ENCODE results near the gene AMFR.
"Not testable (repeated sequence)": the region's sequence is repeated elsewhere in the genome, so short reads cannot be mapped to it uniquely, and the experiment has no call there.

AMFR gene

DNA sequence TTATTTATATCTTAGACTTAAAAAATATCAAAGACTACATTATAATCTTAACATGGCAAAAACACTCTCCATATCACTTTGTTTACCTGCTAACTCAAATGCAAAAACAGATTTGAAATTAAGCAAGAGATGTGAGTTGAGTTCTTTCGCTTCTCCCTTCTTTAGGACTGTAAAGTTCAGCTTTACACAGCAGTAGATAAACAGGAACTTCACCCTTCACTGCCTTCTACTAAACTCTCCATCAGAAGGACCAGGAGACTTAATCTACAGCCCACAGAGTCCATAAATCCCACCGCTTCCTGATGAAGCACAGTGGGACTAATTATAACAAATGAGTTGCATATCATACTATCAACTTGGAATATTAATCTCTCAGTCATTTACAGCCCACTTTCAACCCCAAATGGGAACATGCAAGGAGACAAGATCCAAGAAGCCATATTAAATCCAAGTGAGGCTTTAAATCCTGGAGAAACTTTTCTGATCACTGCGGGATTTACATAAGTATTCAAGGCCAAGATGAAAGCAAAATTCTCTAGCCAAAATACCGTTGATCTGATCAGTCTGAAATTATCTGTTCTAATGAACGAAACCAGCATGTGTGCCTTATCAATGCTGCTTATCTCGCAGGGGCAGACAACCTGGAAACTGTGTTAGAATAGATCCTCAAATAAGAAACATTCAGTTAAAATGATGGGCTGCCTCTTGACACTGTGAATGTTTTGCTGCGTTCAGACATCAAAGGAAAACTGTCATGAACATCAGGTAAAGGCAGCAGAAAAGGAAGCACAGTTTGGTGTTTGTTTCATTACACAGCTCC is 1.6 kb downstream of the AMFR start:
- no peak for DNase-seq

DNA sequence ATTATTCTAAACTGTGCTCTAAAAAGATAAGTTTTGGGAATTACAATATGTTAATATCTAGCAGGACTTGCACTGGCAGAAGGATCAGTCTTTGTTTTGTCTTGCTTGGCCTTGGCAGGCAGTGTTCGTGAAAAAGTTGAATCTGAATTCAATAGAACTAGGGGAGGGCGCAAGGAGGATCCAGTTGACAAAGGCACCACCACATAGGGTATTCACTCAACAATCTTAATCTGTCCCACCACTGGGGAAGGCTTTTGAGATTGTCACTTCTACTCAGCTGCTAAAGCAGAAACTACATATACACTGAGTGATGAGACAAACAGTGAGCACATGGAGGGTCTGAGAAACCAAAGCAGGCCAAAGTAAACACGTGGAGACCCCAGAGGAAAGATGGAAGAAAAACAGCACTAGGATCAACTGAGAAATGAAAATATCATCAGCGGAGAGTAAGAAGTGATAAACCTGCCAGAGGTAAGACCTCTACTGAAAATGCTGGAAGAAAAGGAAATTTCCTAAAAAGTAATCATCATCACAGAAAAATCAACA is 2.4 kb downstream of the AMFR start:
- DNase-seq = no peak

DNA sequence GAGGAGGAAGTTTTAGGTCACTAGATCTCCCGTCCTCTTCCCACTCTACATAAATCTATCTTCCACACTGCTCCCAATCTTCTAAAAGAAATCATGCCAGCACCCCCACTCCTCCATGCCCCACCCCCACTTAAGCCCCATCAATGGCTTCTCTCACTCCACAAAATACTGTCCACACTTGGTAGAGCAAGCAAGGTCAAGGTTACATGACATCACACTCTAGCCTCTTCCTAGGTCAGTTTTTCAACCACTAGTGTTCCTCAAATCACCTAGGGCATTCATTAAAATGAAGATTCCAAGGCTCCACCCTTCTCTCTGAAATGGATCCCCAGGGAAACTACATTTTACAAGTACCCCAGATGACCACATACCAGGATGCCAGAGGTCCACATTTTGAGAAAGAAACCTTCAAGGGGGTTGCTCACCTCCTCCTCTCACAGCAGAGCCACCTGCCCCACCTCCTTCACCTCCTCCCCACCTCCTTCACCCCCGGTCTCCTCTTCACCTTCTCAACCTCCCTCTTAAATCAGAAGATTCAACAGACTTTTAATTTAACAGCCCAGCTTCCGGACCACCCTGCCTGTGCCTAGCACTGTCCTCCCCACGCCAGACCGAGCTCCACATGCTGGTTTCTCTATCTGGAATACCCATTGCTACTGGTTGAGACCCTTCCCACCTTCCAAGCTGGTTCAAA is 3.2 kb downstream of the AMFR start:
- no peak for DNase-seq

DNA sequence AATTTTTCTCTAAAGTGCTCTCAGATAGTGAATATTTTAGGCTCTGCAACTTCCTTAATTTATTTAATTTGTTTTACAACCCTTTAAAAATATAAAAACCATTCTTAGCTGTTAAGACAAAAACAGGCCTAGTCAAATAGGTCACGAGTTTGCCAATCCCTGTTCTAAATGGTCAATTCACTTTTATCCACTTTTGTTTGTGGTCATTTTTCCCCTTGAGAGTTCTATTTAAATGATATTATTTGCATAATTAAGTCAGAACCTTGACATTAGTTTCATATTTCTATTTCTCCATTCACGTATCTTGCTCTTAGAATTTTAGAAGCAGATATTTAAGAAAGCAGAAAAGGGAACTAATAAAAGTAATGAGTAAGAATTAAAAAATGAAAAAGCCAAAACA is 4.0 kb downstream of the AMFR start:
- DNase-seq = no peak

DNA sequence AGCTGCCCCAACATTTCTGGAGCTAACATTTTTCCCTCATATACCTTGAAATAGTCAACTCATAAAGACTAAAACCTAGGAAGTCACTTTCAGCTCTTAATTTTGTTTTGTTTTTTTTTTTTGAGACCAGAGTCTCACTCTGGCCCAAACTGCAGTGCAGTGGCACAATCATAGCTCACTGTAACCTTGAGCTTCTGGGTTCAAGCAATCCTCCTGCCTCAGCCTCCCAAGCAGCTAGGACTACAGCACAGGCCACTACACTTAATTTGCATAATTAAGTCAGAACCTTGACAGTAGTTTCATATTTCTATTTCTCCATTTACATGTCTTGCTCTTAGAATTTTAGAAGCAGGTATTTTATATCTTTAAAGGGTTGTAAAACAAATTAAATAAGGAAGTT is 4.7 kb downstream of the AMFR start:
- no peak for DNase-seq

DNA sequence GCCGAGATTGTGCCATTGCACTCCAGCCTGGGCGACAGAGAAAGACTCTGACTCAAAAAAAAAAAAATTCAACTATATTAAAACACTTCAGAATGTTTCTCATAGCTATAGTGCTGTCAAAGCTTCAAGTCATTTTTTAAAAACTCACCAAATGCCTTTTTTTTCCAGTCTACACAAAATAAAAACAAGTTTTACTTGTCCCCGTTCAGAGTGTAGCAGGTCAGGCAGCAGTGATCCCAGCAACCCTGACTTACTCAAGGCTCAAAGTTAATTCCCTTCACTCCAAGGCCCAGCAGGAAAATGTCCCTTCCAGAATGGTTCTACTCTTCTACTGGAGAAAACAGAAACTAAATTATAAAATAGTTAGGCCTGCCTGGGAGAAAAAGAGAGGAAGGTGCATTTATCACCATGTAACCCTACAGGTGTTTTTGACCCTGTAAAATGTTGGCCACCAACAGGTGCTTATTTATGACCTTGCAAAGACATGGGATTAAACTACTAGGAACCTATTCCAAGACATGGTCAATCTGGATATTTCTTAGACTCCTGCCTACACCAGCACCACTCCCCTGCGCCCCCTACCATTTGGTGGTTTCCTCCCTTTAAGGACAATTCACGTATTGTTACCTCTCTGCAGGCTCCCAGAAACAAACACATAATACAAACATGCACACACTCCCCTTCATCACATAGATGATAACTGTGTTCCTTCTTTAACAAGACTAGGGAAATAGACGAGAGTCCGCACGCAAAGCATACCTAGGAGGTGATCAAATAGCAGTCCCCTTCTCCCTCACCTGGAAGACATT is 5.4 kb downstream of the AMFR start:
- no peak for DNase-seq

DNA sequence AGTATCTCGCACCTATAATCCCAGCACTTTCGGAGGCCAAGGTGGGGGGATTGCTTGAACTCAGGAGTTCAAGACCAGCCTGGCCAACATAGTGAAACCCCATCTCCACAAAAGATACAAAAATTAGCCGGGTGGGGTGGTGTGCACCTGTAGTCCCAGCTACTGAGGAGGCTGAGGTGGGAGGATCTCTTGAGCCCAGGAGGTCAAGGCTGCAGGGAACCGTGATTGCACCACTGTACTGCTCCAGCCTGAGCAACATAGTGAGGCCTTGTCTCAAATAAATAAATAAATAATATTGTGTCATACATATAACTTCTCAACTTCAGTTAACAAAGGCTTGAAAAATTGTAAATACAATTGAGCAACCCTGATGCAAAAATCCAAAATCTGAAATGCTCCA is 8.2 kb downstream of the AMFR start:
- DNase-seq = no peak

DNA sequence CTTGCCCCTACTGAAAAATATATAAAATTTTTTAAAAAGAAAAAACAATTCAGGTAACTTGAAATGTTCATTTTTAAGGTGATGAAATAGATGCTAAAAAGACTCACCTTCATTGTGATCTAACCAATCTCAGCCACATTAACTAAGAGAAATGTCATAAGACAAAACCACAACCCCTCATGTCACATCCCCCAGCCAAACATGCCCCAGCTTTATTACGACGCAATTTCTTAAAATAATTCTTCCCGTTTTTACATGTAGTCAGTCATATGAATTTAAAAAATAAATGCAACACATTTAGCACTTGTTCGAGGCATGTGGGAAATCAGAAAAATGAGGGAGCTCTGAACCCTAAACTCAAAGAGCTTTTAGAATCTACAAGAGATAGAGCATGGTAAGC is 9.5 kb downstream of the AMFR start:
- DNase-seq = no peak

DNA sequence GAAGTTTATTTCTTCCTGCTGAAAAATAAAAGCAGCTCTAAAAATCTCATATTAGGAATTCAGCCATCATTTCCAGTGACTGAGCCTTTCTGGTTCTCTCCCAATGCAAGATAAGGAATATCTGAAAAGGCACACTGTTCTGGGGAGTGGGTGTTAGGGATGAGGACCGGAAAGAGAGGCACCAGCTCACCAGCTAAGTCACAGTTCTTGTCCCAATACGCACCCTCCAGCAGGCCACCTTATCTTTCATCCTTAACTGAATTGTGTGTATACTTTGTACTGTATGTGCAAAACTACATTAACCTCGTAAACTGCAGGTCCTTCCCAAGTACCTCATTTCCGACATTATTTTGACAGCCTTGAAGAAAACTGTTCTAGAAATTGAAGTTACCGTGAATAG is 11.0 kb downstream of the AMFR start:
- no peak for DNase-seq

DNA sequence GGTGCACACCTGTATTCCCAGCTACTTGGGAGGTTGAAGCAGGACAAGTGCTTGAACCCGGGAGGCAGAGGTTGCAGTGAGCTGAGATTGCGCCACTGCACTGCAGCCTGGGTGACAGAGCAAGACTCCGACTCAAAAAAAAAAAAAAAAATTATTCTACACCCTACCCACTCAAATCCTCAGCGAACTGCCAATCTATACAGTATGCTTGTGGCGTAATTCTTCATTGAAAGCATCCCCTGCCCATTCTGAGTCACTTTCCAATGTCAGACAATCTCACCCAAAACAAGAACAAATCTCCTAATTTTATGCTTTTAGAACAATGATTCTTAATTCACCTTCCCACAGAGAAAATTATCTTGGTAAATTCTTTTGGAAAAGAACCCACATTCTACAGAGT is 12.0 kb downstream of the AMFR start:
- DNase-seq = no peak

DNA sequence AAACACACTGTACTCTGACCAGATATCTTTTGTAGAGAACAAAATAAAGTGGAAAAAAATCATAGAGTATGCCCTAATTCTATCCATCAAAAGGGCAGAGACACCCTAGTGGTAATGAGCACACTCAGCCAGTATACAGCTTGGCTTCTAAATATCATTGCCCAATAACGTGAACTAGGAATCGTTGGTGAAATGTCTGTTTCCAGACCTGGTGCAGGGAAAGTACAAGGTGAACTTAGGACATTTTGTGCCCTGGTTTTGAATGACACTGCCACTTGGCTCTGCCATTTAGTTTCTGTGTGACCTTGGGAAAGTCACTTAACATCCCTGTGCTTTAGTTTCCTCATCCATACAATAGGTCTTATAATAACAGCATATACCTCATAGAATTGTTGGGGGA is 13.7 kb downstream of the AMFR start:
- DNase-seq = no peak

DNA sequence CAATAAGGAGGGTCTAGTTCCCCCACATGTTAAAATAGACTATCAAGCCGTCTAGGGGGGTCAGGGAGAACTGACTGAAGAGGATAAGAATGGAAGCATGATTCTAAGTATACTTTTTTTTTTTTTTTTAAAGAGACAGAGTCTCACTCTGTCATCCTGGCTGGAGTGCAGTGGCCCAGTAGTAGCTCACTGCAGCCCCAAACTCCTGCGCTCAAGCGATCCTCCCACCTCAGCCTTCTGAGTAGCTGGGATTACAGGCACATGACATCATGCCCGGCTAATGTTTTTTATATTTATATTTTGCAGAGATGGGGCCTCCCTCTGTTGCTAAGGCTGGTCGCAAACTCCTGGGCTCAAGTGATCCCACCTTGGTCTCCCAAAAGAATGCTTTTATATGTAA is 14.2 kb downstream of the AMFR start:
- no peak for DNase-seq

DNA sequence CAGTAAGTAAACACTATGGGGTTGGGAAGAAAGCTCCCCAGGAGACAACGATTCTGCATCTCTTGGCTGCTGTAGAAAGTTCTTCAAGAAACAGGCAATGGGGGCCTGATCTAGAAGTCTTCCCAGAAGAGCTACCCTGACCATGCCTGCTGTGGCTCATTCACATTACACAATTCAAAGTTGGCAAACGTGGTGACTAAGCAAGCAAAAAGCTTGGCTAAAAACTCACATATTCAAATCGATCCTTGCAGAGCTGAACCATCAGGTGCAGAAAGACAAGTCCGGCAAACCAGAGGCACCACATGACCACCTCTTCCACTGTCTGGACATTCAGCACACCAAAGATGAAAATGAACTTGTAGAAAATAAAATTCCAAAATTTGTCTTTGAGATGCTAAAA is 16.1 kb downstream of the AMFR start:
- no peak for DNase-seq

DNA sequence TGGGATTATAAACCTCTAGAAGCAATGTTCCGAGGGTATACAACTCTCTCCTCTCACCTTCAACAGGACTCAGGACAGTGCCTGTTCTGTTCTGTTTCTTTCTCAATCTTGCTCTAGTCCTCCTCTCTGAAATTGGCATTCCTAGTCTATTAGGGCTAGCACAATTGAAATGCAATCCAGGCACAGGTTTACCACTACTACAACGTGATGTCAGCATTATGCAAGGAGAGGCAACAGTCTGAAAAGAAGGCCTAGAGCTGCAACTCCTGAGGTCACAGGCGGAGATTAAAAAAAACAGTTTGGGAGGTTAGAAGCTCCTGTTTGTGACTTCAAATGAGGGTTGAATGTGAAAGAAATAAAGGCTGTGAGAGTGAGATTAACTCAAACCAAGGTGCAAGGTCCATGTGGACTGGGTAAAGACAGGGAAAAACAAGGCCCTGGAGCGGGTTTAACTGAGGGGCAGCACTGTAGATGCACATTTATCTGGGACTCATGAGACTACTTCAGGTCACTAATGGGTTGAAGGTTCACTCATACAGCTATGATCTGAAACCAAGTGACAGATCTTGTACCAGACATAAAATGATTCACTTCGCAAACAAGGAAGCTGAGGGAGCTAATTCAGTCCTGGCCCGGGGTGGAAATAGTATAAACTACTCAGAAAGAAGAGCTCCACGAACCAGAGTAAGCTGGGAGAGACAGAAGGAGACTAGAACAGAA is 16.8 kb downstream of the AMFR start:
- DNase-seq = no peak

DNA sequence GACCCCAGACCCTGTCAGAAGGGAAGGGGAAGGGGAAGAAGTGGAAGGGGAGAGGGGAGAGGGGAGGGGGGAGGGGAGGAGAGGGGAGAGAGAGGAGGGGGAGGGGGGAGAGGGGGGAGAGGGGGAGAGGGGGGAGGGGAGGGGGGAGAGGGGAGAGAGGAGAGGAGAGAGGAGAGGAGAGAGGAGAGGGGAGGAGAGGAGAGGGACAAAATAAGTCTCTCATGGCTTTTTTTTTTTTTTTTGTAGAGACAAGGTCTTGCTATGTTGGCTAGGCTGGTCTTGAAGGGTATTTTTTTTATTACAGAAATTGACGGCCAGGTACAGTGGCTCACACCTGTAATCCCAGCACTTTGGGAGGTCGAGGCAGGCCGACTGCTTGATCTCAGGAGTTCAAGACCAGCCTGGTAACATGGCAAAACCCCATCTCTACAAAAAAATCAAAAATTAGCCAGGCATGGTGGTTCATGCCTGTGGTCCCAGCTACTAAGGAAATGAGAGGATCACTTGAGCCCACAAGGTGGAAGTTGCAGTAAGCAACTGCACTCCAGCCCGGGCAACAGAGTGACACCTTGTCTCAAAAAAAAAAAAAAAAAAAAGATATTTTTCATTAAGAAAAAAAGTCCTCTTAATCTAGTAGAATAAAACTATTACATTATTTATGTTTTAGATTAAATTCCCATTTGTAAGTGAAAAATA is 19.2 kb downstream of the AMFR start:
- DNase-seq = no peak

DNA sequence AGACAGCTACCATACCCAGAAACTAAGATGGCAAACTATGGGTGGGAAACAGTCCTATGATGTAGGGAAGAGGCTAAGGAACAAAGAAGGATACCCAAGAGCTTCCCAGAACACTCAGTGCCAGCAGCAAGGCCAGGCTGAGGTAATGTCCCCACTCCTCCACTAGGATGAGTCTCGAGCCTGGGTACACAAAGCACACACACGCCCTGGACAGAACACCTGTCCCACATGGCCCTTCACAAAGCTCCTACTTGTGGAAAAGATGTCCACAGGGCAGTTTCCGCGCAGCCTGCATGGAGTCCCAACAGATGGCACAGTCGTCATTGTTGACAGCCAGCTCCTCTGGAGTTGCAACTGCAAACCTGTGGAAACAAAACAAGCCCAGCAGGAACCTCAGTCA is 23.9 kb downstream of the AMFR start:
- DNase-seq = no peak

DNA sequence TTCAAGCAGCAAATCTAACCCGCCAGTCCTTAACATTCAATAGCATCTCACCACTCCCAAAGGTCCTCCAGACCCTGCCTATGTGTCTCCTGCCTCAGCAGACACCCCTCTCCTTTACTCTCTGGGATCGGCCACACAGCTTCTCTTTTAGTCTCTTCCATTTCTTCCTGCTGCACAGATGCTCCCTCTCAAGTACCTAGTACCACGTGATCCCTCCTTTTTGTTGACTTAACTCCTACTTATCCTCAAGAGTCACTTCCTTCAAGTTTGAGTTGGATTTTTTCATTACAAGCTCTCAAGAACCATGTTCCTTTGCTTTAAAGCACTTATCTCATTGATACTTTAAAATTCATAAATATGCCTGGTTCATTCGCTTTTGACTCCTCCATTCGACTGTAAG is 24.9 kb downstream of the AMFR start:
- no peak for DNase-seq

DNA sequence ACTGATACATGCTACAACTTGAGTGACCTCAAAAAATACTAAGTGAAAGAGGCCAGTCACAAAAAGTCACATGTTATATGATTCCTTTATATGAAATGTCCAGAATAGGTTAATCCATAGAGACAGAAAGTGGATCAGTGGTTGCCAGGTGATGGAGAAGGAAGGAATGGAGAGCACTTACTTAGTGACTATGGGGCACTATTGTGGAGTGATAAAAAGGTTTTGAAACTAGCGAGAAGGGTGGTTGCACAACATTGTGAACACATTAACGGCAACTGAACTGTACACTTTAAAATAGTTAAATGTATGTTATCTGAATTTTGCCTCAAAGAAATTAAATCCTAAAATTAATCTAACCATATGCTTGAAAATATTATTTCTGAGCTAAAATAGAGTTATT is 25.9 kb downstream of the AMFR start:
- DNase-seq = no peak

DNA sequence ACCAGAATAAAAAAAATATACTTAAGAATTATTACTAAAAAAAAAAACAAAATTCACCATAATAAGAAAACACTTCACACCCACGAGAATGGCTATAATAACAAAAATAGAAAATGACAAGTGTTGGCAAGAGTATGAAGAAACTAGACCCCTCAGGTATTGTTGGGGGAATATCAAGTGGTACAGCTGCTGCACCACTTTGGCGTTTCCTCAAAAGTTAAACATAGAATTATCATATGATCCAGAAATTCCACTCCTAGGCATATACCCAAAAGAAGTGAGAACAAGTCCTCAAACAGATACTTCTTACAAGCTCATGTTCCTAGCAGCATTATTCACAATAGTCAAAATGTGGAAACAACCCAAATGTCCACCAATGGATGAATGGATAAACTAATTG is 26.3 kb downstream of the AMFR start:
- no peak for DNase-seq

DNA sequence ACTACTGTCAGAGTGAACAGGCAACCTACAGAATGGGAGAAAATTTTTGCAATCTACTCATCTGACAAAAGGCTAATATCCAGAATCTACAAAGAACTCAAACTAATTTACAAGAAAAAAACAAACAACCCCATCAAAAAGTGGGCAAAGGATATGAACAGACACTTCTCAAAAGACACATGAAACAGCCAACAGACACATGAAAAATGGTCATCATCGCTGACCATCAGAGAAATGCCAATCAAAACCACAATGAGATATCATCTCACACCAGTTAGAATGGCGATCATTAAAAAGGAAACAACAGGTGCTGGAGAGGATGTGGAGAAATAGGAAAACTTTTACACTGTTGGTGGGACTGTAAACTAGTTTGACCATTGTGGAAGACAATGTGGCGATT is 28.6 kb downstream of the AMFR start:
- not testable (repeated sequence) for DNase-seq

DNA sequence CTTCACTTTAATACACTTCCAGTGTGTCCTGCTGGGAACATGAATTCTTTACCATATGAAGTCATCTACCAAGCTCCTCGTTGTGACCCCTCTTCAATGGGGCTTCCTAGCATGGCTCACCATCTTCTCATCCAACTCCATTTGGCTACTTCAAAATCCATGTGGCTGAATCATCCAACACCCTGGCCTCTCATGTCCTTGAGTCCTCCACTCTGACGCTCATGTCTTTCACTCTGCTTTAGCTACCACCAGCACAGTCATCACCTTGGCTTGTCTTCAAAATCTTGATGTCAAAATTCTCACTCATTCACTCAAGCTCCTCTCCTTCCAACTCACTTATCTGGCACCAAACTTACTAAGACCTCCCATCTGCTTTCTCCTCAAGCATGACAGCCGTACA is 35.8 kb downstream of the AMFR start:
- DNase-seq = no peak

DNA sequence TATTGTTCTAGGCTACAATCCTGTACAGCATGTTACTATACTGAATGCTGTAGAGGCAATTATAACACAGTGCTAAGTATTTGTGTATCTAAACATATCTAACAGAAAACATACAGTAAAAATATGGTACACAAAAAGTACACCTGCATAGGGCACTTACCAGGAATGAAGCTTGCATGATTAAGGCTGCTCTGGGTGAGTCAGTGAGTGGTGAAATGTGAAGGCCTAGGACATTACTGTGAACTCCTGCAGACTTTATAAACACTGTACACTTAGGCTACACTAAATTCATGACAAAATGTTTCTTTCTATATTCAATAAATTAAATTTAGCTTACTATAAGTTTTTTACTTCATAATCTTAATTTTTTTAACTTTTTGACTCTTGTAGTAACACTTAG is 37.1 kb downstream of the AMFR start:
- no peak for DNase-seq
